Bronchial epithelial cell (primary cell): ENCODE measurements around the gene ONECUT1. TPM values are rescaled to one million over a fixed set of nuclear protein-coding genes. Genes with fewer than 3 reads are reported as not detected.

Experiments
- DNase-seq: peaks from one replicate; pipeline ENCODE4 v3.0.0-alpha.2; 2010; ENCODE audit warnings: low read depth
- FAIRE-seq: peaks from 2 replicates; lab custom pipeline; 2011; peaks lifted over from hg19 to GRCh38; lab: Jason Lieb, UNC
- H3K27me3 ChIP-seq: 2 replicates; pipeline ENCODE4 v1.5.1; 2011; ENCODE audit warnings: low read length; ENCODE audit not compliant: control insufficient read depth, insufficient read depth
- H3K36me3 ChIP-seq: 2 replicates; pipeline ENCODE4 v1.5.1; 2011; ENCODE audit warnings: low read length; ENCODE audit not compliant: control insufficient read depth, insufficient read depth
- H3K4me3 ChIP-seq: 2 replicates; pipeline ENCODE4 v1.5.1; 2011; ENCODE audit warnings: mild to moderate bottlenecking, low read depth, low read length, control low read depth
- total RNA-seq: library from RNA; depleted of rRNA; stranded (reverse); fragments of >200 nt; gene quantifications from 2 replicates; pipeline ENCODE4 v1.2.1, GENCODE V29; 2014
- TF ChIP-seq, protein P1 (sequence below): IDR thresholded peaks from 2 replicates; pipeline ENCODE4 v1.5.1; 2011; ENCODE audit warnings: mild to moderate bottlenecking, moderate library complexity, low read length, control low read depth, inconsistent platforms; ENCODE audit not compliant: insufficient read depth, severe bottlenecking

ONECUT1 gene
- total RNA-seq, 1 donor from 2014 or later, result not detected

- Histone ChIP-seq H3K4me3 (no peak overlapping the region), H3K36me3 (no peaks in the 10 kb centered on the region), H3K27me3 (no peaks in the 10 kb centered on the region)
- FAIRE-seq (no peak), DNase-seq (no peak)
- TF ChIP-seq, protein P1, sequence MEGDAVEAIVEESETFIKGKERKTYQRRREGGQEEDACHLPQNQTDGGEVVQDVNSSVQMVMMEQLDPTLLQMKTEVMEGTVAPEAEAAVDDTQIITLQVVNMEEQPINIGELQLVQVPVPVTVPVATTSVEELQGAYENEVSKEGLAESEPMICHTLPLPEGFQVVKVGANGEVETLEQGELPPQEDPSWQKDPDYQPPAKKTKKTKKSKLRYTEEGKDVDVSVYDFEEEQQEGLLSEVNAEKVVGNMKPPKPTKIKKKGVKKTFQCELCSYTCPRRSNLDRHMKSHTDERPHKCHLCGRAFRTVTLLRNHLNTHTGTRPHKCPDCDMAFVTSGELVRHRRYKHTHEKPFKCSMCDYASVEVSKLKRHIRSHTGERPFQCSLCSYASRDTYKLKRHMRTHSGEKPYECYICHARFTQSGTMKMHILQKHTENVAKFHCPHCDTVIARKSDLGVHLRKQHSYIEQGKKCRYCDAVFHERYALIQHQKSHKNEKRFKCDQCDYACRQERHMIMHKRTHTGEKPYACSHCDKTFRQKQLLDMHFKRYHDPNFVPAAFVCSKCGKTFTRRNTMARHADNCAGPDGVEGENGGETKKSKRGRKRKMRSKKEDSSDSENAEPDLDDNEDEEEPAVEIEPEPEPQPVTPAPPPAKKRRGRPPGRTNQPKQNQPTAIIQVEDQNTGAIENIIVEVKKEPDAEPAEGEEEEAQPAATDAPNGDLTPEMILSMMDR, result no peak
Observed at GRCh38 chr15:52759969-52760368, 30.2 kb downstream of the ONECUT1 start.

DNA sequence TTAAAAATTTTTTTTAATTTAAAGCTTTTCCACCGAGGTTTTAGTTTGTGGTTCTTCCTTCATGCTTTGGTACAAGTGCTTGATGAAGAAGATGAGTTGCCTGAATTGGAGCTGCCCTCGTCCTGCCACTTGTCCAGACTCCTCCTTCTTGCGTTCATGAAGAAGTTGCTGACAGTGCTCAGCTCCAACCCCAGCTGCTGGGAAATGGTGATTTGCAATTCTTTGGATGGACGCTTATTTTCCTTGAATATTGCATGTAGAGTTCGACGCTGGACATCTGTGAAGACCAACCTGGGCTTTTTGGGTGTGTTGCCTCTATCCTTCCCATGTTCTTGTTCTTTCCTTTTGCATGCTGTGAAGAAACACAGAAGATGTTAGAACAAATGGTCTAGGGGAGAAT, 32.6 kb downstream of the ONECUT1 start:
- FAIRE-seq, result no peak
- H3K27me3 ChIP-seq, result no peaks in the 10 kb centered on the region
- TF ChIP-seq, protein P1, result no peak

DNA sequence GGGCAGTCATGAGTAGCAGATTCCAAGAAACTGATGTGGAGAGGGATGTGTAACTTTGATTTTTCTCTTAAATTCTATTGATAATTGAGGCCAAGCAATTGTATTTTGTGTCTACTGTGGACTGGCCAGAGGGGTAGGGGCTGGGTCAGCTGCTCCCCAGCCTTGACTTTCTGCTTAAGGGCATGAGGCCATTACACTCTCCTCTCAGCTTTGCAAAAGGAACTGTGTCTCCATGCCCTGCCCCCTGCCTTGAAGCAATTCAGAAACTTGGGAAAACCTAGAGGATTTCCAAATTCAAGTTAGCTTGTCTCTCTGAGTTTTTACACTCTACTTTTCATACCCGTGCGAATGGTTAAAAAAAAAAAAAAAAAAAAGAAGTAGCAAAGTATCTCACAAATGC, 38.6 kb downstream of the ONECUT1 start:
- no peak for FAIRE-seq
- Histone ChIP-seq H3K4me3 (no peak overlapping the region), H3K36me3 (no peaks in the 10 kb centered on the region), H3K27me3 (peaks cover 4% of the 10 kb centered on the region)
- DNase-seq, result no peak
- TF ChIP-seq, protein P1, result no peak

More for the DNA sequence above, 32.6 kb downstream of the ONECUT1 start:
- Histone ChIP-seq H3K36me3 (no peaks in the 10 kb centered on the region), H3K4me3 (no peak overlapping the region)
- DNase-seq, result no peak

- no peaks in the 10 kb centered on the region for H3K36me3 ChIP-seq
- TF ChIP-seq, protein P1, result no peak
- FAIRE-seq (no peak), DNase-seq (no peak)
- peaks cover 4% of the 10 kb centered on the region for H3K27me3 ChIP-seq
- H3K4me3 ChIP-seq, result no peak overlapping the region
Observed at GRCh38 chr15:52749258-52749657, 40.9 kb downstream of the ONECUT1 start.

GRCh38 chr15:52746162-52746757, 43.9 kb downstream of the ONECUT1 start:
- H3K27me3 ChIP-seq, result peaks cover 4% of the 10 kb centered on the region
- FAIRE-seq, result no peak

More at GRCh38 chr15:52746162-52746757, 43.9 kb downstream of the ONECUT1 start:
- H3K4me3 ChIP-seq, result no peak overlapping the region
- TF ChIP-seq, protein P1, result no peak
- no peaks in the 10 kb centered on the region for H3K36me3 ChIP-seq
- DNase-seq, result no peak
